Breast epithelium (tissue), 4 donors: ENCODE results near the gene KCNJ6. TPM values are rescaled to one million over a fixed set of nuclear protein-coding genes. Genes with fewer than 3 reads are reported as not detected.
"Not testable (repeated sequence)": the region's sequence is repeated elsewhere in the genome, so short reads cannot be mapped to it uniquely, and the experiment has no call there.

ENCODE experiments used
- DNase-seq, 2 donors: peaks; one replicate each; pipeline ENCODE4 v3.0.0-alpha.2; 2019; ENCODE audit warnings: low spot score in 2 of 2
- H3K27ac ChIP-seq, 2 donors: fragments of 200-600 bp; sonication (generic) in 1 of 2; one replicate each; pipeline ENCODE4 v1.5.1; 2016 to 2019; ENCODE audit warnings: mild to moderate bottlenecking in 1 of 2
- H3K27me3 ChIP-seq, 2 donors: fragments of 200-600 bp; sonication (generic) in 1 of 2; one replicate each; pipeline versions ENCODE4 v1.5.1 to v1.6.0; 2017 to 2019; ENCODE audit warnings: control low read depth in 1 of 2, mild to moderate bottlenecking in 1 of 2
- H3K36me3 ChIP-seq: fragments of 200-600 bp; one replicate; pipeline ENCODE4 v1.5.1; 2019
- H3K4me1 ChIP-seq, 2 donors: fragments of 200-600 bp; sonication (generic); one replicate each; pipeline ENCODE4 v1.5.1; 2016 to 2019; ENCODE audit warnings: control low read depth in 1 of 2
- H3K4me3 ChIP-seq, 3 donors: fragments of 200-600 bp; sonication (generic); 1 replicate in 2 of 3; 2 replicates in 1 of 3; pipeline ENCODE4 v1.5.1; 2016 to 2019; ENCODE audit warnings: mild to moderate bottlenecking in 3 of 3, moderate library complexity in 2 of 3
- H3K9me3 ChIP-seq, 2 donors: fragments of 200-600 bp; sonication (generic) in 1 of 2; one replicate each; pipeline ENCODE4 v1.5.1; 2016 to 2019; ENCODE audit warnings: control low read depth in 1 of 2
- POLR2A ChIP-seq: fragments of 450-650 bp; IDR thresholded peaks from one replicate; pipeline ENCODE4 v1.6.1; 2016; ENCODE audit warnings: antibody characterized with exemption, mild to moderate bottlenecking, moderate library complexity
- POLR2AphosphoS5 ChIP-seq, 3 donors: sonication (generic); formaldehyde crosslinking; IDR thresholded peaks; one replicate each; pipeline ENCODE4 v1.6.1; 2017; ENCODE audit warnings: antibody characterized with exemption in 3 of 3
- intact Hi-C: fragments of 100-400 bp; cut with DNase I; formaldehyde crosslinking; loops from one replicate; pipeline ENCODE4 v1.15.1; 2023; ENCODE audit warnings: low total_unique reads
- total RNA-seq, 3 donors: library from RNA; depleted of rRNA; stranded (reverse); fragments of >200 nt; gene quantifications; one replicate each; pipeline ENCODE4 v1.1.0, GENCODE V29; 2016
- TF ChIP-seq, protein P1 (sequence below), 3 donors: fragments of 450-650 bp; IDR thresholded peaks; one replicate each; pipeline ENCODE4 v1.5.1; 2016 to 2017; ENCODE audit warnings: antibody characterized with exemption in 3 of 3, mild to moderate bottlenecking in 3 of 3, moderate library complexity in 3 of 3

KCNJ6 gene
- total RNA-seq, 3 donors from 2014 or later = not detected

DNA sequence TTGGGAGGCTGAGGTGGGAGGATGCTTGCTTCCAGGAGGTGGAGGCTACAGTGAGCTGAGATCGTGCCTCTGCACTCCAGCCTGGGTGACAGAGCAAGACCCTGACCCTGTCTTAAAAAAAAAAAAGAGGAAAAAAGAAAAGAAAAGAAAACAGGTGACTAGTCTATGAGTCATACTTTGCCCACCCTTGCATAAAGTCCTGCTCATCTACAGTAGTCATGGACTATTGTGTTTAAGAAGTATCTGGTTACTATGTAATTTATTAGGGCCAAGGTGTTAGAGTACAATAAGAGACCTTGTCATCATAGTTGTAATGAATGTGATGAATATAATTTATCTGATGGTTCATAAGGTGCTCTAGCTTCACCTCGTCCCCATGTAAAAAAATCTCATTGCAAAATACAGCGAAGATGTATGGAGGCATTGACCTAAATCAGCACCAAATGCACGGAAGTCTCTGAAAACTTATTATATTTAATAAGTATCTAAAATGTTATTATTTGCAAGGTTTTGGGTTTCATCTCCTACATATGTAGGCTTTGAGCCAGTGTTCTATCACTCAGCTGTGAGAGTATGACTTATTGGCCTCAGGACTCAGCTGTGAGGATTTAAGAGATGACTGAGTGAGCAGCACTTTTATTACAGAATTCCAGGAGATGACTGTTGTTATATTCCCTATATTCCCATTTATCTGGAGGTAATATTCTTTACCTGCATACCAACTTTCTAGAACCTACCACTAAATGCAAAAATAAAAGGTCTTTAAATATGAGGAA, 19.9 kb upstream of the KCNJ6 start:
- TF ChIP-seq, protein P1, sequence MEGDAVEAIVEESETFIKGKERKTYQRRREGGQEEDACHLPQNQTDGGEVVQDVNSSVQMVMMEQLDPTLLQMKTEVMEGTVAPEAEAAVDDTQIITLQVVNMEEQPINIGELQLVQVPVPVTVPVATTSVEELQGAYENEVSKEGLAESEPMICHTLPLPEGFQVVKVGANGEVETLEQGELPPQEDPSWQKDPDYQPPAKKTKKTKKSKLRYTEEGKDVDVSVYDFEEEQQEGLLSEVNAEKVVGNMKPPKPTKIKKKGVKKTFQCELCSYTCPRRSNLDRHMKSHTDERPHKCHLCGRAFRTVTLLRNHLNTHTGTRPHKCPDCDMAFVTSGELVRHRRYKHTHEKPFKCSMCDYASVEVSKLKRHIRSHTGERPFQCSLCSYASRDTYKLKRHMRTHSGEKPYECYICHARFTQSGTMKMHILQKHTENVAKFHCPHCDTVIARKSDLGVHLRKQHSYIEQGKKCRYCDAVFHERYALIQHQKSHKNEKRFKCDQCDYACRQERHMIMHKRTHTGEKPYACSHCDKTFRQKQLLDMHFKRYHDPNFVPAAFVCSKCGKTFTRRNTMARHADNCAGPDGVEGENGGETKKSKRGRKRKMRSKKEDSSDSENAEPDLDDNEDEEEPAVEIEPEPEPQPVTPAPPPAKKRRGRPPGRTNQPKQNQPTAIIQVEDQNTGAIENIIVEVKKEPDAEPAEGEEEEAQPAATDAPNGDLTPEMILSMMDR (IDR thresholded peaks at IDR 0.05) = no peak
- no peak for TF ChIP-seq POLR2A
- TF ChIP-seq POLR2AphosphoS5 (IDR thresholded peaks at IDR 0.05) = no peak
- no peak overlapping the region for H3K27ac ChIP-seq
- no peaks in the 10 kb centered on the region for H3K27me3 ChIP-seq
- H3K9me3 ChIP-seq = peaks cover 0 to 31% of the 10 kb centered on the region in 2 donors
- DNase-seq = no peak
- no peaks in the 10 kb centered on the region for H3K36me3 ChIP-seq
- no peak overlapping the region for H3K4me3 ChIP-seq
- intact Hi-C loops = no loop called here
- no peaks in the 10 kb centered on the region for H3K4me1 ChIP-seq

DNA sequence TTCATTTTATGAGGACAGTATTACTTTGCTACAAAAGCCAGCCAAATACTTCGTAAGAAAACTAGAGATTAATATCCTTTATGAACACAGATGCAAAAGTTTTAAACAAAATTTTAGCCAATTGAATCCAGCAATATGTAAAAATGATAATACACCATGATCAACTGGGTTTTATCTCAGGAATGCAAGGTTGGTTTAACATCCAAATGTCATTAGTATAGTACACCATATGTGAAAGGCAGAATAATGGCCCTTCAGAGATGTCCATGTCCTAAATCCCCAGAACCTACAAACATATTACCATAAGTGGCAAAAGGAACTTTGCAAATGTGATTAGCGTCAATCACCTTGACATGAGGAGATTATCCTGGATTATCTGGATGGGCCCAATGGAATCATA, 16.7 kb upstream of the KCNJ6 start:
- no peaks in the 10 kb centered on the region for H3K36me3 ChIP-seq
- TF ChIP-seq POLR2AphosphoS5 (IDR thresholded peaks at IDR 0.05) = no peak
- TF ChIP-seq POLR2A = no peak
- TF ChIP-seq, protein P1 (IDR thresholded peaks at IDR 0.05) = no peak
- H3K4me3 ChIP-seq = no peak overlapping the region
- intact Hi-C loops = no loop called here
- H3K9me3 ChIP-seq = peaks cover 0 to 27% of the 10 kb centered on the region in 2 donors
- no peaks in the 10 kb centered on the region for H3K27me3 ChIP-seq
- no peaks in the 10 kb centered on the region for H3K4me1 ChIP-seq
- no peak overlapping the region for H3K27ac ChIP-seq
- DNase-seq = no peak

DNA sequence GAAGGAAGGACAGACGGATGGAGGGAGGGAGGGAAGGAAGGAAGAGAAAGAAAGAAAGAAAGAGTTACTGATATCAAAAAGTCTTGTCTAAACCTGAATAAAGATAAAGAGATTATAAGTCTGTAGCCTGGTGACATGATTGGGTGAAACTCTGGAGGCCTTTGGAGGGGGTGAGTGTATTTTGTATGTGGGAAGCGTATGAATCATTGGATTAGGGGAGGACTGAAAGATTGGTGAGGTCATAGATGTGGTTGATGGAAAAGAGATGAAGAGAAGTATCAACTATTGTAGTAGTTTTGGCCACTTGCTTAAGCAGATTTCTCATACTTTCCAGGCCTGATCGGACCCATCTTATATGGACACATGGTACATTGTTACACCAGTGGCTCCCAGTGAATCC, 11.5 kb upstream of the KCNJ6 start:
- intact Hi-C loops = no loop called here
- TF ChIP-seq POLR2AphosphoS5 (IDR thresholded peaks at IDR 0.05) = no peak
- TF ChIP-seq, protein P1 (IDR thresholded peaks at IDR 0.05) = no peak
- TF ChIP-seq POLR2A = no peak
- DNase-seq = no peak

DNA sequence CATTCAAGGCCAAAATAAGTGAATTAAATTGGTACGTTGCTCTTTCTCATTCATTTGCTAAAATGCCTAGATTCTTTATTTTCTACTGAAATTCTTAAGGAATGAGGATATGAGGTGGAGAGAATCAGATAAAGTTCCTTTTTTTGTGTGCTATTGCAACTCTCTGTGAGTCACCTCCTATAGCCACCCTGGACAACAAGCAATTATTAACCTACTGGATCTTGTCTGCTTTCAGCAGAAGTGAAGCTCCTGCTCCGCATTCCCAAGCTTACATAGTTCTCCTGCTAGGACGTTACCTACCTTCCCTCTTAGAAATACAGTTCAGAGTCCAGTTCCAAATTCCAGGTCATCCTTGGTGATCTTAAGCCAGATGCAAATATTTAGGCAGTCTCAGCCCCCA, 4.8 kb upstream of the KCNJ6 start:
- peaks cover 0 to 53% of the 10 kb centered on the region in 2 donors for H3K27me3 ChIP-seq
- peaks cover 0 to 5% of the 10 kb centered on the region in 2 donors for H3K4me1 ChIP-seq
- no peak overlapping the region for H3K4me3 ChIP-seq
- no peaks in the 10 kb centered on the region for H3K9me3 ChIP-seq
- intact Hi-C loops = no loop called here
- no peak overlapping the region for H3K27ac ChIP-seq
- no peaks in the 10 kb centered on the region for H3K36me3 ChIP-seq
- DNase-seq = no peak
- TF ChIP-seq POLR2AphosphoS5 (IDR thresholded peaks at IDR 0.05) (no peak), POLR2A (no peak)

More for the DNA sequence above, 11.5 kb upstream of the KCNJ6 start:
- Histone ChIP-seq H3K27ac (no peak overlapping the region), H3K4me3 (no peak overlapping the region), H3K36me3 (no peaks in the 10 kb centered on the region), H3K27me3 (no peaks in the 10 kb centered on the region), H3K4me1 (no peaks in the 10 kb centered on the region), H3K9me3 (peaks cover 0 to 10% of the 10 kb centered on the region in 2 donors)

DNA sequence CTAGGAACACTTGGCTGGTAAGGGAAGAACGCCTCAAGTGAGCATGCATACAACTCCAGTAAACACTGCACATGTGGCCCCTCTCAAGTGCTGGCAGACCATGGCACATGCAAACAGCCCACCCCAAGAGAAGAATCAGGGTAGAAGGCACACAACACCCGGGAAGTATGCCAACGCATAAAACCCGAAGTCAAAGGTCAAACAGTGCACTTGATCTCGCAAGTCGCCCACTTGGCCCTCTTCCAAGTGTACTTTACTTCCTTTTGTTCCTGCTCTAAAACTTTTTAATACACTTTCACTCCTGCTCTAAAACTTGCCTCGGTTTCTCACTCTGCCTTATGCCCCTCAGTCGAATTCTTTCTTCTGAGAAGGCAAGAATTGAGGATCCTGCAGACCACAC, 4.0 kb upstream of the KCNJ6 start:
- H3K36me3 ChIP-seq, H3K4me3 ChIP-seq, intact Hi-C loops, DNase-seq, H3K9me3 ChIP-seq, H3K27ac ChIP-seq: not testable (repeated sequence)
- peaks cover 0 to 61% of the 10 kb centered on the region in 2 donors for H3K27me3 ChIP-seq
- H3K4me1 ChIP-seq = peaks cover 0 to 11% of the 10 kb centered on the region in 2 donors

DNA sequence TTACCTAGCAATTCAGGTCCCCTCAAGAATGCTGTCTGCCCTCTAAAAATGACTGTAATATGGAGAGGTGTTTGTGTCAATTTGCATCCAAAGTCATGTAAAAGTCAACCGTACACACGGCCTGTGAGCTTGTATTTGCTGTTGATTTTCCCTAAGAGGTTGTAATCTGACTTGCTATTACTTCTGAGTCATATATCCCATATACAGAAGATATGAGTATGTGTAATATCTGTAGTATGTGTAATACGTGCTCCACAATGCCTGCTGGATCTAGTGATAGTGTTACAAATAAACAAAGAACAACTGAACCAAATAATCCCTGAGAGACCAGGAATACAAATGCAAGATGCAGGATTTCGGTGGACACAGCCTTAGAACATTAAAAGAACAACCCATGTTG, 1.4 kb upstream of the KCNJ6 start:
- intact Hi-C loops = no loop called here
- H3K4me1 ChIP-seq = peaks cover 0 to 11% of the 10 kb centered on the region in 2 donors
- H3K27me3 ChIP-seq = peaks cover 0 to 86% of the 10 kb centered on the region in 2 donors

More for the DNA sequence above, 1.4 kb upstream of the KCNJ6 start:
- Histone ChIP-seq H3K27ac (no peak overlapping the region), H3K4me3 (no peak overlapping the region), H3K9me3 (no peaks in the 10 kb centered on the region), H3K36me3 (no peaks in the 10 kb centered on the region)
- TF ChIP-seq POLR2A (no peak), POLR2AphosphoS5 (IDR thresholded peaks at IDR 0.05) (no peak)
- TF ChIP-seq, protein P1 (IDR thresholded peaks at IDR 0.05) = no peak
- DNase-seq = no peak
